ENCODE measurements around the gene MS4A12.
"Not testable (repeated sequence)": the region's sequence is repeated elsewhere in the genome, so short reads cannot be mapped to it uniquely, and the experiment has no call there.

Gene MS4A12

DNA sequence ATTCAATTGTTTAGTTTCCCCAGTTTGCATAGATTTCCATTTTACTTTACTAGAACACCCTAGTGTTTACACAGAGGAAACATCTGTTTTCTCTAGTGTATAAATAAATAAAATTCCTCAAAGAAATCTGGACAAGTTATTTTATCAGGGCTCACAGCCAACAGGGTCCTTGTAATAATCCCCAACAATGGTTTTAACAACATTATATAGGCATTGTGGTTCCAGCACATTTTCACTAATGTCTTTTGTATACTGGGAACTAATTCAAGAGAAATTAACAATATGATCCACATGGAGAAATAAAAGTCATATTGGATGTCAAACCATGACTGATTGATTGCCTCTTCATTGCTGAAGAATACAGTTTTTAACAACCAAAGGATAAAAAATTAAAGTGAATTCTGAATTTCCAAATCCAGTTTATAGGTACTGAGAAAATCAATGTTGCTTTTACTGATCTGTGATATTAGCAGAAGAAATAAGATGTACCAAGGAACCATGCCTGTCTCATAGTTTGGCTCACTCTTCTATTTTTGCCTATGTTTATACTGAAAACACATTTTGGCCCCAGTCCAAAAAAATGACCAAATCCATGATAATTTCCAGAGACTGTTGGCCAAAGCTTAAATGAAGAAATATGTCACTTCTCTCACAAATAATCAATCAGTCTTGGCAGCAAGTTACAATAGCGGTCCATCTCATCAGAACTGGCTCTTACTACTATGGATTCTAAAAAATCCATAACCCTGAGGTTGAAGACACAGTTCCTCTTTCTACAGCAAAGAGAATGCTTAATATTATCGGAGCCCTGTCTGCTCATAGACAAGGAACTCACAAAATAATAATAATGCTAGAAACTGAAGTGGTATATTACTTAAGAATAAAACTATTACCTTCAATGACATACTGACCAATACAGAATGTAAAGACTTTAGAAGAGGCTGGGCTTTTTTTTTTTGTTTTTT is 21.2 kb downstream of the MS4A12 start:
- H3K4me3 ChIP-seq (ENCODE audit: low read depth, low read length), result no peak overlapping the region
- TF ChIP-seq, protein P1, sequence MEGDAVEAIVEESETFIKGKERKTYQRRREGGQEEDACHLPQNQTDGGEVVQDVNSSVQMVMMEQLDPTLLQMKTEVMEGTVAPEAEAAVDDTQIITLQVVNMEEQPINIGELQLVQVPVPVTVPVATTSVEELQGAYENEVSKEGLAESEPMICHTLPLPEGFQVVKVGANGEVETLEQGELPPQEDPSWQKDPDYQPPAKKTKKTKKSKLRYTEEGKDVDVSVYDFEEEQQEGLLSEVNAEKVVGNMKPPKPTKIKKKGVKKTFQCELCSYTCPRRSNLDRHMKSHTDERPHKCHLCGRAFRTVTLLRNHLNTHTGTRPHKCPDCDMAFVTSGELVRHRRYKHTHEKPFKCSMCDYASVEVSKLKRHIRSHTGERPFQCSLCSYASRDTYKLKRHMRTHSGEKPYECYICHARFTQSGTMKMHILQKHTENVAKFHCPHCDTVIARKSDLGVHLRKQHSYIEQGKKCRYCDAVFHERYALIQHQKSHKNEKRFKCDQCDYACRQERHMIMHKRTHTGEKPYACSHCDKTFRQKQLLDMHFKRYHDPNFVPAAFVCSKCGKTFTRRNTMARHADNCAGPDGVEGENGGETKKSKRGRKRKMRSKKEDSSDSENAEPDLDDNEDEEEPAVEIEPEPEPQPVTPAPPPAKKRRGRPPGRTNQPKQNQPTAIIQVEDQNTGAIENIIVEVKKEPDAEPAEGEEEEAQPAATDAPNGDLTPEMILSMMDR (IDR thresholded peaks at IDR 0.05; ENCODE audit: low read depth, low read length), result no peak

DNA sequence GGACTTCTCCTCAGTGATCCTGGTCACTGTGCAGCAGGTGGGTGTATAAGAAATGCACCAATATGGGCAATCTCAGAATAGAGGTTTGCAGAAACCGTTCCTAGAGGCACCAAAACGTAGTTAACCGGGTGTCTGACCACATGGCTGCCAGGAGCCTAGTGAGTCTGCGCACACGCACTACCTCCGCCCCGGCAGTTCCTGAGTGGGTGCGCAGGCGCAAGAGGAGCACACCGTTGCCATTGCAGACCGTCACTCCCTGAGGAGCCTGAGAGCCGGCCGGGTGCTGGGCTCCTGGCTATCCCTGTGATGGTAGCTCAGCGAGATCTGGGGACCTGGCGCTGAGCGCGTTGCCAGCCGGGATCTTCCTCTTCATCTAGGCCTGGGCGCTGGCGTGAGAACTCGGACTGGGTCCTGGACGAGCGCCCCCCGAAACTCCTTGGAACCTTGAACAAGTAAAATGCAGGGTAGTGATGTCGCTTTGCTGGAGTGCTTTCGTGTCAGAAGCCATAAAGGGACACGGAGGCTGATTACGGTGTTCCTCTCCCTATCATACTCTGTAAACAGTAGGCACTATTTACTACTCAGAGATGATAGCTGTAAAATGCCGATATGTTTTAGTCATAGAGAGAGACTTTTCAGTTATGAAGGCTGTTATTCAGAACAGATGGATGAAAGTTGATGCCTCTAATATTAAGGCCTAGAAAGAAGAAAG is 22.7 kb downstream of the MS4A12 start, which contains the start of gene MS4A13:
MS4A13 (plus strand) TSS at position 249 of the 712 bp plus-strand sequence. CDS start 2,692 bp downstream, outside the sequence.
- TF ChIP-seq, protein P1 (IDR thresholded peaks at IDR 0.05; ENCODE audit: low read depth, low read length), result no peak
- H3K4me3 ChIP-seq (ENCODE audit: low read depth, low read length), result no peak within 1 kb of the TSS

DNA sequence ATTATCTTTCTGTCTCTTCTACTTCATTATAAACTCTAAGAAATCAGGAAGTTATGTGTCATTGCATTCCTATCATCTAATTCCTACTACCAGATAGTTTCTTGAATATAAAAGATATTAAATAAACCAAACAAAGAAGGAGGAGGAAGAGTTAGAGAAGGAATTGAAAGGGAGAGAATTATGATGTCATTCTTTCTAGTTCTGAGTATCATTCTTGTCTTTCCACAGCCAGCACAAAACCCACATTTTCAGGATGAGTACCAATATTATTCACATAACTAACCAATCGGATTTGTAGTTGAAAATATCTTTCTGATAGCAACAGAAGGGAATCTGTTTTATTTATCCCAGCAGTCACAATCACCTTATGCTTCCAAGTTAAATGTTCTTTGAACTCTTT is 35.9 kb downstream of the MS4A12 start:
- TF ChIP-seq, protein P1 (IDR thresholded peaks at IDR 0.05; ENCODE audit: low read depth, low read length), result no peak
- no peak overlapping the region for H3K4me3 ChIP-seq (ENCODE audit: low read depth, low read length)

DNA sequence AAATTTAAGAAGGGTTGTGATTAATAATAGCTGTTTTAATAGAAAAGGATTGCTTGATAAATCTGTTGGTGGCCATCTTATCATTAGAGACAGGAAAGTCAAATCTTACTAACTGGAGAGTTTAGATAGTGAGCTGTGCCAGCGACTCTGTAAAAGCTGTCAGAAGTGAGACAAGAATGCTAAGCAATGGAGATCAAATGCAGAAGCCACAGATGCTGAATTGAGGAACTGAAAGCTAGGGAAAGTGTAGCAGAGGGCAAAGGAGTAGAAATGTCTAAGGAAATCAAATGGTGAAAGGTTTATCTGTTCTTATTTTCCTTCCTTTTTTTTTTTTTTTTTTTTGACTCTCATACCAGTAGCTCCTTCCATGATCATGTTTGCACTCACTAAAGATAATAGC is 36.4 kb downstream of the MS4A12 start:
- TF ChIP-seq, protein P1 (IDR thresholded peaks at IDR 0.05; ENCODE audit: low read depth, low read length), result no peak
- no peak overlapping the region for H3K4me3 ChIP-seq (ENCODE audit: low read depth, low read length)

DNA sequence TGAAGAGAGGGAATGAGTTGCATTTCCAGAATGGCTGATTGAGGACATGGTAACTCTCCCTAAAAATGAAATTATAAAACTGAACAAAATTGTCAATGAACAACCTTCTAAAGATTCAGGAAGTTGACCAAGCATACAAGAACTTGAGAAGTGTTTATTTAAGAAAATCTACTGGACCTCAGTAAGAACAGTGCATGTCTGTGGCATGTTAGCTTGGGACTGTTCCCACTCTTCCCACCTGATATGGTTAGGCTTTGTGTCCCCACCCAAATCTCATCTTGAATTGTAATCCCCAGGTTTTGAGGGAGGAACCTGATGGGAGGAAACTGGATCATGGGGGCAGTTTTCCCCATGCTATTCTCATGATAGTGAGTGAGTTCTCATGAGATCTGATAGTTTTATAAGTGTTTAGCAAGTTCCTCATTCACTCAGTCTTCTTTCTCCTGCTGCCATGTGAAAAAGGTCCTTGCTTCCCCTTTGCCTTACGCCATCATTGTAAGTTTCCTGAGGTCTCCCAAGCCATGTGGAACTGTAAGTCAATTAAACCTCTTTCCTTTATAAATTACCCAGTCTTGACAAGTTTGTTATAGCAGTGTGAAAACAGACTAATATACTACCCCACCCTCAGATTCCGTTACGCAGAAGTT is 38.0 kb downstream of the MS4A12 start:
- H3K4me3 ChIP-seq (ENCODE audit: low read depth, low read length), result no peak overlapping the region
- TF ChIP-seq, protein P1 (IDR thresholded peaks at IDR 0.05; ENCODE audit: low read depth, low read length), result no peak

DNA sequence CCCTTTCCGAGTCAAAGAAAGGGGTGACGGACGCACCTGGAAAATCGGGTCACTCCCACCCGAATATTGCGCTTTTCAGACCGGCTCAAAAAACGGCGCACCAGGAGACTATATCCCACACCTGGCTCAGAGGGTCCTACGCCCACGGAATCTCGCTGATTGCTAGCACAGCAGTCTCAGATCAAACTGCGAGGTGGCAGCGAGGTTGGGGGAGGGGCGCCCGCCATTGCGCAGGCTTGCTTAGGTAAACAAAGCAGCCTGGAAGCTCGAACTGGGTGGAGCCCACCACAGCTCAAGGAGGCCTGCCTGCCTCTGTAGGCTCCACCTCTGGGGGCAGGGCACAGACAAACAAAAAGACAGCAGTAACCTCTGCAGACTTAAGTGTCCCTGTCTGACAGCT is 39.8 kb downstream of the MS4A12 start:
- H3K4me3 ChIP-seq (ENCODE audit: low read depth, low read length), result not testable (repeated sequence)

DNA sequence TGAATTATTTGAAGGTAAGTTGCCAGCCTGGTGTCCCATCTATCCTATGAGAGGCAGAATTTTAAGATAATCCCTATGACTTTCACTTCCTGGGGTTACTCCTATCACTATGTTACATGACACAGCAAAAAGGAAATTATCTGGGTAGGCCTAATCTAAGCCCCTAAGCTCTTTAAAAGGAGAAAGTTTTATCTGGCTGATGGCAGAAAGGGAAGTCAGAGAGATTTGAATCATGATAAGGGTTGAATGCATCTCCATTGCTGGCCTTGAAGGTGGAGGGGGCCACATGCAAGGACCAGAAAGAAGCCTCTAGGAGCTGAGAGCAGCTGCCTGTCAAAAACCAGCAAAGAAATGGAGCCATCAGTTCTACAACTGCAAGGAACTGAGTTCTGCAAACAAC is 46.0 kb downstream of the MS4A12 start:
- not testable (repeated sequence) for H3K4me3 ChIP-seq (ENCODE audit: low read depth, low read length)

DNA sequence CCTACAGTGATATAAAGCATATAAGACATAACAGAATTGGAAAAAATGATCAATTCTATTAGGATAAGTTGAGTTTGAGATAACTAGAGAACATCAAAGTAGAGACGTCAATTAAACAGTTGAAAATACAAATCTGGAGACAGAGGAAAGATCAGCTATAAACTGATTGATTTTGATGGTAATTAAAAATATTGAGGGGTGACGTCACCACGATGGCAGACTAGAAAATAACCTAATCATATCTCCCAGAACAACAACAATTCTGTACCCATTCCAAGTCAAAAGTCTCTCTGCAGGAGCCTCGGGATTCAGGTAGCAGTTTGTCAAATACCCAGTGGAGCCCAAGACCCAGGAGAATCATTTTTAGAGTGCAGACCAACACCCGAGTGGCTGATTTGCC is 51.5 kb downstream of the MS4A12 start:
- TF ChIP-seq, protein P1 (IDR thresholded peaks at IDR 0.05; ENCODE audit: low read depth, low read length), result no peak
- no peak overlapping the region for H3K4me3 ChIP-seq (ENCODE audit: low read depth, low read length)

Data from WI38 (cell line).